Skeletal muscle tissue (tissue), 4 donors: ENCODE results near the gene SLC35A5. TPM values are rescaled to one million over a fixed set of nuclear protein-coding genes. Genes with fewer than 3 reads are reported as not detected.

ENCODE experiments used
- H3K27ac ChIP-seq: one replicate; pipeline ENCODE4 v1.7.0; 2013; ENCODE audit warnings: mild to moderate bottlenecking, low read depth, low read length, inconsistent platforms
- H3K27me3 ChIP-seq, 3 donors: one replicate each; pipeline ENCODE4 v1.7.0; 2013; ENCODE audit warnings: low read length in 3 of 3; ENCODE audit not compliant: control insufficient read depth in 3 of 3, insufficient read depth in 3 of 3
- H3K36me3 ChIP-seq, 3 donors: one replicate each; pipeline ENCODE4 v1.7.0; 2013; ENCODE audit warnings: low read length in 3 of 3; ENCODE audit not compliant: control insufficient read depth in 3 of 3, insufficient read depth in 3 of 3
- H3K4me1 ChIP-seq, 3 donors: one replicate each; pipeline ENCODE4 v1.7.0; 2013; ENCODE audit warnings: low read length in 3 of 3, mild to moderate bottlenecking in 3 of 3; ENCODE audit not compliant: control insufficient read depth in 3 of 3, insufficient read depth in 3 of 3
- H3K4me3 ChIP-seq, 3 donors: one replicate each; pipeline ENCODE4 v1.7.0; 2013; ENCODE audit warnings: low read length in 3 of 3
- H3K9ac ChIP-seq, 3 donors: one replicate each; pipeline ENCODE4 v1.7.0; 2013; ENCODE audit warnings: low read length in 3 of 3, mild to moderate bottlenecking in 3 of 3, moderate library complexity in 2 of 3, low read depth in 1 of 3
- H3K9me3 ChIP-seq, 3 donors: one replicate each; pipeline ENCODE4 v1.7.0; 2013; ENCODE audit warnings: low read length in 3 of 3; ENCODE audit not compliant: control insufficient read depth in 3 of 3
- total RNA-seq: library from RNA; depleted of rRNA; stranded (reverse); fragments of >200 nt; gene quantifications from one replicate; pipeline ENCODE4 v1.2.3, GENCODE V29; 2014
- donor health status: Osteomylitis.

SLC35A5 gene
- total RNA-seq, 1 donor from 2014 or later, result 17.7 TPM

DNA sequence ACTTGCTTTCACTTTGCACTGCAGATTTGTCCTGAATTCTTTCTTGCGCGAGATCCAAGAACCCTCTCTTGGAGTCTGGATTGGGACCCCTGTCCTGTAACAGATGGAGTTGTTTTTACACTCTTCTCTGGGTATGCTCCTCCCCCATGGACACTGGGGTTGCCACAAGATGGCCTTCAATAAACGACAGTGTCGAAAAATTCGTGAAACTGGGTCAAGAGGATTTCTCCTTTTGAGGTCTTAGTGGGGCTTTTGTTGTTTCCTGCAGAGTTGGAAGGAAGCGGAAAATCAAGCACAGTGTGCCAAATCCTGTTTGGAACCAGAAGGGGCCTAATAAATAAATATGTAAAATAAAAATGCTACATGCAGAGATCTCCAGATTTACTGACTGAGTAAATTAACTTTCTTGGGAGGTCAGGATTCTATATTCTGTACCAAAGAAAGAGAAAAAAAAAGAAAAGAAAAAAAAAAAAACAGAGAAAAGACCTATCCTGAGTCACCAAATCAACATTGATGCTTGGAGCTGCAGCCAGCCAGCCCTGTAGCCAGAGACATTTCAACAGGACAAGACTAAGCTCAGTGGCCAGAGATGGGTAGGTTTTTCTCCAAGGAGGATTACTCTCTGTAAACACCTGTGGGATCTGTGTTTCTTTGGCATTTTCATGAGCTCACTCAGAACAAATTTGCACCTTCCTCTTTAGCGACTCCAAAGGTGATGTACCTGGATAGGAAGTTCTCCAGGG is 54.3 kb downstream of the SLC35A5 start:
- H3K27me3 ChIP-seq, result no peaks in the 10 kb centered on the region
- no peak overlapping the region for H3K9ac ChIP-seq
- H3K36me3 ChIP-seq, result peaks cover 0 to 7% (median 7%) of the 10 kb centered on the region in 3 donors
- no peak overlapping the region for H3K27ac ChIP-seq
- H3K4me1 ChIP-seq, result peaks cover 8 to 12% (median 11%) of the 10 kb centered on the region in 3 donors
- no peaks in the 10 kb centered on the region for H3K9me3 ChIP-seq
- H3K4me3 ChIP-seq, result no peak overlapping the region

DNA sequence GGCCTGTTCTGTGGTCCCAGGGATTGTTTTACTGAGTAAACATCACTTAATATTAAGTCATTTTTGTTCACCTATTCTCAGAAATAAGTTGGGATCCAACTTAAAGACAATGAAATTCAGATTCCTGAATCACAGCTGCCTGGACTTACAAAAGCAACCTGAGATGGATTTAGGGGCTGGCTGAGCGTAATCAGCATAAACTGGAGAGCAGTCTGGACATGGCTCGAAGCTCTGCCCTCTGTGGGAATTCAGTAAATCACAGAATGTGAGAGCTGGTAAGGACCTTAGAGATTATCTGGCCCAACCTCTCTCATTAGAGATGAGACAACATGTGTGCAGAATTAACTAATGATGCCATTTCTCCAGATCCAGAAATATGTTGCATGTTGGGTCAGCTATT is 55.4 kb downstream of the SLC35A5 start:
- Histone ChIP-seq H3K27me3 (no peaks in the 10 kb centered on the region), H3K9me3 (no peaks in the 10 kb centered on the region), H3K4me1 (peaks cover 3% of the 10 kb centered on the region in 3 donors), H3K36me3 (peaks cover 0 to 7% (median 5%) of the 10 kb centered on the region in 3 donors), H3K4me3 (no peak overlapping the region), H3K9ac (no peak overlapping the region), H3K27ac (no peak overlapping the region)

DNA sequence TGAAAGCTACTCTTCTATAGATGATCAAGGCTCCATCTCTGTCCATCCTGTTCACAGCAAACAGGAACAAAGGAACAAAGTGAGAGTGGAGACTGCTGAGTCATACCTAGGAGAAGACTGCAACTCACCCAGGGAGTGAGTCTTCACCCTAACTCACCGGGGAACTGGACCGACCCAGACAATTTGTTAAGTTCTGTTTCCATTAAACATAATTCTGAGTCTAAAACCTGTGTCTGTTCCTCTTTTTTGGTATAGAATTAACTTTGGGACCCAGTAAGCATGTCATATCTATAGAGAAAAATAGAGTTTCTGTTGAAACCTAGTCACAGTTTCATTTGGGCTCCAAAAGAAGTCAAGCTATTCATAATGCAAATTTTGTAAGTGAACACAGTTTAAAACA is 57.5 kb downstream of the SLC35A5 start:
- H3K9me3 ChIP-seq, result no peaks in the 10 kb centered on the region
- no peak overlapping the region for H3K27ac ChIP-seq
- no peaks in the 10 kb centered on the region for H3K27me3 ChIP-seq
- H3K4me1 ChIP-seq, result no peaks in the 10 kb centered on the region
- H3K36me3 ChIP-seq, result peaks cover 0 to 7% (median 5%) of the 10 kb centered on the region in 3 donors
- H3K9ac ChIP-seq, result no peak overlapping the region
- no peak overlapping the region for H3K4me3 ChIP-seq

DNA sequence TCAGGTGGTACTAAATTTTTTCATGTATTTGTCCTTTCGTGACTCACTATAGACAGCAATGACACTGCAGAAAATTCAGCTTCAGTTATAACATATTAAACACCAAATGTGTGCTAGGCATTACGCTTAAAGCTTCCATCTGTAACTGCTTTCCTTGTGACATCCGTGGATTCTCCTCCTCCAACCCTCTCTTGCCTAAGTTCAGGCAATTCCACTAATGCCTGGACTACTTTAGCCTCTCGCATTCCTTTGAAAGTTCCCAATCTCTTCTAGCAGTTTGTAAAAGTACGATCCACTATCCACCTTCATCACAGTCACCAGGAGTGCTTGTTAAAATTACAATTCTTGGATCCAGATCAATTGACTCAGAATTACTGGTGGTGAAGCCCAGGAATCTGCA is 61.4 kb downstream of the SLC35A5 start:
- Histone ChIP-seq H3K27ac (no peak overlapping the region), H3K4me1 (no peaks in the 10 kb centered on the region), H3K36me3 (no peaks in the 10 kb centered on the region)

DNA sequence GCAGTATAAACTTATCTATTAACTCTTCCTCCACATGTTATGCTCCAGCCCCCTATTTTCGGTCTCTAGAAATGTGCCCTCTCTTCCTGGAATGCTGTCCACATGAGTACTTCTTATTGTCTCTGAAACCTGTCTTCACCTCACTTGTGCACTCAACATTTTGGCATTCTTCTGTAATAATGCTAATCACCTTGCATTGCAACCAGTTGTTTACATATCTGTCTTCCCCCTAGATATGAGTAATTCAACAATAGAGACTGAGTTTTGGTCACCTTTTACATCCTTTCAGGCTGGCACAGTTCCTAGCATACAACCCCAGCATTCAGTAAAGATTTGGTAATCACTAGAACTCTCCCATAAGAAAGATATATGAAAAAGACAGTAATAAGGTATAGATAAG is 61.9 kb downstream of the SLC35A5 start:
- H3K4me1 ChIP-seq, result no peaks in the 10 kb centered on the region
- H3K27ac ChIP-seq, result no peak overlapping the region
- no peak overlapping the region for H3K4me3 ChIP-seq
- no peaks in the 10 kb centered on the region for H3K36me3 ChIP-seq
- H3K9ac ChIP-seq, result no peak overlapping the region
- H3K9me3 ChIP-seq, result no peaks in the 10 kb centered on the region
- no peaks in the 10 kb centered on the region for H3K27me3 ChIP-seq

More for the DNA sequence above, 61.4 kb downstream of the SLC35A5 start:
- Histone ChIP-seq H3K27me3 (no peaks in the 10 kb centered on the region), H3K9ac (no peak overlapping the region), H3K4me3 (no peak overlapping the region), H3K9me3 (no peaks in the 10 kb centered on the region)

DNA sequence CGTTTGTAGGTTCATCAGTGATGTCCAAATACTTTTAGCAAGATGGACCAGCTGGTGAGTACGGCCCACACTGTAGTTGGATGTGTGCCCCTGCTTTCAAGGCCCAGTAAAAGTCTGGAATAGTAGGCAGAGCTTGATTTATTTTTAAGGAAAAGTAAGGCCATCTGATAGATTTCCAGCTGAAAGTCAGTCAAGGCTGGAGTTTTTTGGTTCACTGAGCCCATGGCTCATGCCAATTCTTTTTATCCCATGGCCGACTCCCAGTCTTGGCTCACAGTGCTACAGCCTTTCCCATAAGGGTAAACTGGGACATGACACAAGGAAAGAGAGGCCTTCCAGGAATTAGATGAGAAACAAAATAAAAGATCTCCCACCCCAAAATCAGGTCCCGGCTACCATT is 65.6 kb downstream of the SLC35A5 start:
- H3K27ac ChIP-seq, result no peak overlapping the region
- no peaks in the 10 kb centered on the region for H3K27me3 ChIP-seq
- peaks cover 0 to 2% (median under 1%) of the 10 kb centered on the region in 3 donors for H3K4me1 ChIP-seq
- H3K4me3 ChIP-seq, result no peak overlapping the region
- H3K36me3 ChIP-seq, result no peaks in the 10 kb centered on the region
- H3K9me3 ChIP-seq, result no peaks in the 10 kb centered on the region
- no peak overlapping the region for H3K9ac ChIP-seq

DNA sequence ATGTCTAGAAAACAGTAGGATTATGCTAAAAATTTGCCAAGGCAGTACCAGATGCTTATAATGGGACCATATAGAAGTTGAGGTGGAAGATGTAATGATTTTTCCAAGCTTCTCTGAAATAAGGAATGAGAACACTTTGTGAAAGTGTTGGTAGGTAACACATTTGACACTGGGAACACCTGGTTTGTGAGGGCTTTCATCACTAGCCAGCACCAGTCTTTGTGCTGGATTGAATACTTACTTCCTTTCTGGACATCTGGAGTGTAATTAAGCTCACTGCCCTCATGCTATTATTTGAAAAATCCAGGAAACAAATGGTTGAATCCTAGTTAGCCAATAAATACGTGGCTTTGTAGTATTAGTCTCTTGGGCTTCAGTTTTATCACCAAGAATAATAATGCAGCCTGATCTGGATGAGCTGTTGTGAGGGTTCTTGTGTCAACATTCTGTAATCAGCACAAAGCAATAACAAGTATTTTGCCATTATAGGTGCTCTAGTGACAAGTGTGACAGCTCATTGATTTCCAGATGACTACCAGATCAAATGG is 66.1 kb downstream of the SLC35A5 start:
- Histone ChIP-seq H3K9me3 (no peaks in the 10 kb centered on the region), H3K36me3 (no peaks in the 10 kb centered on the region), H3K27me3 (no peaks in the 10 kb centered on the region), H3K27ac (no peak overlapping the region), H3K9ac (no peak overlapping the region), H3K4me3 (no peak overlapping the region), H3K4me1 (peaks cover 0 to 7% (median 3%) of the 10 kb centered on the region in 3 donors)

DNA sequence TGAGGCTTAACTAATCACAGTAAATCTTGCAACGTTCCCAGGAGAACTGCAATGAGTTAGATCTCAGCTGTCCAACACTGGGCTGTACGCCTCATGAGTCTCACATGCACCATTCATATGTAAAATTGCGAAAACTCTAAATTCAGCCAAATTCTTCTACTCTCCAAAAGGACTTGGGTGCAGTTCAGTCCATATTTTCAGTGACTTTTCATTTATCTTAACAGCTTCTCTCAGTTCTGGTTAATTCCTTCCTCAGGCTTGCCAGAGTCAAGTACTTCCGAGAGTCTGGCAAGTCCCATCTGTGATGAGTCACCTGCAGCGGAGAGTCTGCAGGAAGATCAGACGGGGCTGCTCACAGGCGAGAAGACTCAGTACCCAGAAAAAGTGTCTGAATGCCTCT is 67.6 kb downstream of the SLC35A5 start:
- Histone ChIP-seq H3K9ac (no peak overlapping the region), H3K9me3 (no peaks in the 10 kb centered on the region), H3K36me3 (no peaks in the 10 kb centered on the region), H3K4me3 (no peak overlapping the region), H3K4me1 (peaks cover 0 to 7% (median 5%) of the 10 kb centered on the region in 3 donors), H3K27ac (peak overlapping the region; percentile 36), H3K27me3 (no peaks in the 10 kb centered on the region)

DNA sequence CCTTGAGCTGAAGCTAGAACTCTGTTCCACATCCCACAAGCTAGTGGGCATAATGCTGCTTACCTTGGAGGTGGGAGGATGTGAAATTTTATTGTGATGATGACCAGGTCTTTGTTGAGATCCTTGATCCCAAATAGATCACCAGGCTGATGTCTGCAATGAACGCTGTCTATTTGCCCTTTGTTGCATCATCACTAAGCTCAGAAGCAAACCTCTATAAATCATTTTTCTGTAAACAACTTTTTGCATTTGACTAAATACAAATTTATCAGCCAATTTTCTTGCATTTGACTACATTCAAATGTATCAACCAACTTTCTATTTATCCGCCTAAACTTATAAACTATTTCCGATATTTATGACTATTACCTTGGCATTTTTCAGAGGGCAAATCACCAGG is 69.4 kb downstream of the SLC35A5 start:
- H3K9ac ChIP-seq, result no peak overlapping the region
- H3K4me3 ChIP-seq, result no peak overlapping the region
- peaks cover 0 to 7% (median 5%) of the 10 kb centered on the region in 3 donors for H3K4me1 ChIP-seq
- no peak overlapping the region for H3K27ac ChIP-seq
- no peaks in the 10 kb centered on the region for H3K36me3 ChIP-seq
- H3K9me3 ChIP-seq, result no peaks in the 10 kb centered on the region
- H3K27me3 ChIP-seq, result no peaks in the 10 kb centered on the region

DNA sequence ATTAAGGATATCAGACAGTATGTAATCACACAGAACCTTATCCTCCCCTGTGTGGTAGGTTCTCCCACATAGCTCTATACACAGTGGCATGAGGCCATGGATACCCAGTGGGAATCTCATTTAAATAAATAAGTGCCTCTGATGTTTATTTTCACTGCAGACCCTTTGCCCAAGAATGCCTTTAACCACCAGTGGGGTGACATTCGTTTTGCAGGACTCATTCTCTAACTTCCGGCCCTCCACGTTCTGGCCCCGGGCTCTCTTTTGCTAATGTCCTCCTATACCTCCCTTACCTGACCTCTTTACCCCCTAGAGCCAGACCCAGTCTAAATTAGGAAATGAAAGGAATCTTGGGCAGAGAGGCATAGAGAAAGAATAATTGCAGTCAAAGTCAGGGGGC is 70.8 kb downstream of the SLC35A5 start:
- Histone ChIP-seq H3K9ac (no peak overlapping the region), H3K36me3 (no peaks in the 10 kb centered on the region), H3K27me3 (no peaks in the 10 kb centered on the region), H3K4me1 (peaks cover 0 to 7% (median 5%) of the 10 kb centered on the region in 3 donors), H3K4me3 (peak overlapping the region in 1 of 3 donors; percentile 48), H3K27ac (no peak overlapping the region), H3K9me3 (no peaks in the 10 kb centered on the region)
